B cell (primary cell): ENCODE data around the gene NPAT. TPM values are rescaled to one million over a fixed set of nuclear protein-coding genes. Genes with fewer than 3 reads are reported as not detected.

Experiments
- ATAC-seq: fragments of 200-7000 bp; cut with Tn5 transposase; one replicate; pipeline ENCODE4 v1.10.0; 2021; ENCODE audit warnings: low read depth, mild to moderate bottlenecking, moderate number of reproducible peaks, moderate library complexity
- CTCF ChIA-PET: fragments of 350-600 bp; sonication (Branson Sonifier 250); formaldehyde crosslinking; loops from one replicate; lab custom pipeline; 2021; ENCODE audit warnings: antibody characterized with exemption, inconsistent platforms; lab: Charles Lee
- POLR2A ChIA-PET: fragments of 350-600 bp; sonication (Branson Sonifier 250); formaldehyde crosslinking; loops from one replicate; lab custom pipeline; 2021; ENCODE audit warnings: antibody characterized with exemption; lab: Charles Lee
- DNase-seq: peaks from one replicate; pipeline ENCODE4 v3.0.0; 2013
- H2AFZ ChIP-seq: 2 replicates; pipeline ENCODE4 v1.6.1; 2012; ENCODE audit warnings: mild to moderate bottlenecking, low read depth, low read length; ENCODE audit not compliant: insufficient read depth, poor library complexity, severe bottlenecking
- H3K27ac ChIP-seq, 2 donors: 1 replicate in 1 of 2; 2 replicates in 1 of 2; pipeline ENCODE4 v1.5.1; 2012 to 2013; ENCODE audit warnings: low read length in 2 of 2, mild to moderate bottlenecking in 2 of 2, moderate library complexity in 1 of 2
- H3K27me3 ChIP-seq, 4 experiments: fragments of 200-600 bp in 1 of 4; sonication (generic) in 1 of 4; replicated peaks in 1 of 4; 1 replicate in 2 of 4; 2 replicates in 2 of 4; pipeline versions ENCODE4 v1.6.1 to v1.7.0; 2013 to 2016; ENCODE audit warnings: low read length in 3 of 4, mild to moderate bottlenecking in 2 of 4, mixed read lengths in 1 of 4, moderate library complexity in 1 of 4; ENCODE audit not compliant: insufficient read depth in 4 of 4, control insufficient read depth in 3 of 4; ENCODE audit errors: control extremely low read depth in 1 of 4
- H3K36me3 ChIP-seq, 2 experiments: replicated peaks in 1 of 2; 1 replicate in 1 of 2; 2 replicates in 1 of 2; pipeline versions ENCODE4 v1.6.1 to v1.7.1; 2013; ENCODE audit warnings: low read length in 1 of 2; ENCODE audit not compliant: insufficient read depth in 2 of 2, control insufficient read depth in 1 of 2; ENCODE audit errors: control extremely low read depth in 1 of 2, extremely low read depth in 1 of 2
- H3K4me1 ChIP-seq, 2 donors: fragments of 200-600 bp in 1 of 2; sonication (generic) in 1 of 2; 1 replicate in 1 of 2; 2 replicates in 1 of 2; pipeline versions ENCODE4 v1.5.1 to v1.6.1; 2013 to 2017; ENCODE audit warnings: low read length in 2 of 2; ENCODE audit not compliant: control insufficient read depth in 2 of 2, insufficient read depth in 2 of 2
- H3K4me2 ChIP-seq: replicated peaks from 2 replicates; pipeline ENCODE3; 2012; ENCODE audit warnings: mild to moderate bottlenecking, low read depth, low read length; ENCODE audit not compliant: poor library complexity, severe bottlenecking
- H3K4me3 ChIP-seq, 5 experiments: fragments of 200-600 bp in 1 of 5; sonication (generic) in 1 of 5; 1 replicate in 3 of 5; 2 replicates in 2 of 5; pipeline versions ENCODE4 v1.5.1 to v1.7.0; 2011 to 2016; ENCODE audit warnings: low read length in 4 of 5, mild to moderate bottlenecking in 4 of 5, low read depth in 2 of 5, control low read depth in 1 of 5, moderate library complexity in 1 of 5; ENCODE audit not compliant: insufficient read depth in 1 of 5; ENCODE audit errors: control extremely low read depth in 1 of 5, extremely low read depth in 1 of 5
- H3K79me2 ChIP-seq: fragments of 200-600 bp; sonication (generic); one replicate; pipeline ENCODE4 v1.6.0; 2016; ENCODE audit warnings: low read length; ENCODE audit not compliant: control insufficient read depth, insufficient read depth
- H3K9ac ChIP-seq: fragments of 200-600 bp; sonication (generic); 2 replicates; pipeline ENCODE4 v1.6.1; 2017; ENCODE audit warnings: mild to moderate bottlenecking, low read length, moderate library complexity
- H3K9me3 ChIP-seq, 3 donors: one replicate each; pipeline versions ENCODE4 v1.6.1 to v1.7.1; 2013; ENCODE audit warnings: low read length in 2 of 3; ENCODE audit not compliant: control insufficient read depth in 2 of 3, insufficient read depth in 1 of 3; ENCODE audit errors: control extremely low read depth in 1 of 3
- H4K20me1 ChIP-seq: 2 replicates; pipeline ENCODE4 v1.6.0; 2012; ENCODE audit warnings: mild to moderate bottlenecking, low read length; ENCODE audit not compliant: insufficient read depth, control insufficient read depth, poor library complexity, severe bottlenecking
- H3K27ac Mint-ChIP-seq: one replicate; pipeline ENCODE4 v1.8.0; 2021; ENCODE audit warnings: mixed read lengths
- H3K27me3 Mint-ChIP-seq: one replicate; pipeline ENCODE4 v1.8.0; 2021; ENCODE audit warnings: mixed read lengths
- H3K4me1 Mint-ChIP-seq: one replicate; pipeline ENCODE4 v1.8.0; 2021; ENCODE audit warnings: mixed read lengths
- H3K4me3 Mint-ChIP-seq: one replicate; pipeline ENCODE4 v1.8.0; 2021; ENCODE audit warnings: mixed read lengths
- H3K9me3 Mint-ChIP-seq: one replicate; pipeline ENCODE4 v1.8.0; 2022; ENCODE audit warnings: mixed read lengths; ENCODE audit not compliant: insufficient read depth
- EZH2 ChIP-seq: IDR thresholded peaks from 2 replicates; pipeline ENCODE4 v1.6.1; 2012; ENCODE audit warnings: borderline replicate concordance, low read depth, mild to moderate bottlenecking, moderate library complexity, low read length; ENCODE audit not compliant: insufficient read depth, poor library complexity, severe bottlenecking
- WGBS: methylation state at CpG from one replicate; pipeline ENCODE4 v1.1.5; 2013; ENCODE audit warnings: missing lambda C conversion rate; ENCODE audit not compliant: insufficient coverage; 5-methylcytosine and 5-hydroxymethylcytosine counted together
- intact Hi-C: fragments of 100-400 bp; cut with micrococcal nuclease; formaldehyde crosslinking; loops from one replicate; pipeline ENCODE4 v1.10.0; 2022
- polyA plus RNA-seq: library from polyadenylated mRNA; depleted of rRNA; stranded (reverse); fragments of >200 nt; gene quantifications from 2 replicates; pipeline ENCODE4 v1.2.3, GENCODE V29; 2012
- total RNA-seq, 2 donors: library from RNA; stranded (reverse); fragments of 120-200 nt in 1 of 2; gene quantifications; 1 replicate in 1 of 2; 2 replicates in 1 of 2; pipeline versions ENCODE4 v1.2.3 to v1.2.4, GENCODE V29; 2013 to 2022
- TF ChIP-seq, protein P1 (sequence below): fragments of 200-600 bp; IDR thresholded peaks from one replicate; pipeline ENCODE4 v1.8.0; 2022; ENCODE audit warnings: antibody characterized with exemption, mild to moderate bottlenecking

NPAT gene
- total and polyA plus RNA-seq, 2 donors (not counting 1 experiment from before 2014, with no cell fraction given): 8.8 to 51.7 TPM

DNA sequence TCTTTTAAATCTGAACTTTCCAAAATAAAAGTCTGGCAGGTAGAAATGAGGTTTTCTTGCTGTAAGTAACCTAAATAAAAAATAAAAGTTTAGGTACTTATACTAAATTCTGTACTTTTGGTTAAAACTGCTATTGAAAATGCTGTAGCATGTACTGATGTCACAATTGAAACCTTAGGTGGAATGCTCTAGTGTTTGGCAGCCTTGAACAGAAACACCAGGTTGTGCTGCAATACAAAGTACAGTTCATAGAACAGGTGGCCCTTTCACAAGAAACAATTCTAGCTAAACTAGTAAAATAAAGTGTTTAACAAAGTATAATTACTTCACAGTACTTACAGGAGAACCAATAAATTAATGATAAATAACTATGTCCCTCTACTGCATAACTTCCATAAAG is 25.1 kb downstream of the NPAT start:
- H3K4me1 Mint-ChIP-seq: peaks cover 40% of the 10 kb centered on the region
- Histone ChIP-seq H3K4me2 (no peak overlapping the region), H4K20me1 (peaks cover 28% of the 10 kb centered on the region), H3K27ac (no peak overlapping the region), H2AFZ (no peak overlapping the region), H3K9me3 (peaks cover 0 to 3% (median 0%) of the 10 kb centered on the region in 3 donors), H3K9ac (no peak overlapping the region), H3K27me3 (no peaks in the 10 kb centered on the region), H3K4me3 (no peak overlapping the region), H3K4me1 (peaks cover 14 to 19% of the 10 kb centered on the region in 2 donors), H3K36me3 (peaks cover 13 to 62% of the 10 kb centered on the region in 2 experiments), H3K79me2 (peaks cover 64% of the 10 kb centered on the region)
- DNase-seq (no peak), ATAC-seq (no peak)
- no peaks in the 10 kb centered on the region for H3K9me3 Mint-ChIP-seq
- CTCF ChIA-PET: no interaction called here
- TF ChIP-seq EZH2: no peak
- TF ChIP-seq, protein P1, sequence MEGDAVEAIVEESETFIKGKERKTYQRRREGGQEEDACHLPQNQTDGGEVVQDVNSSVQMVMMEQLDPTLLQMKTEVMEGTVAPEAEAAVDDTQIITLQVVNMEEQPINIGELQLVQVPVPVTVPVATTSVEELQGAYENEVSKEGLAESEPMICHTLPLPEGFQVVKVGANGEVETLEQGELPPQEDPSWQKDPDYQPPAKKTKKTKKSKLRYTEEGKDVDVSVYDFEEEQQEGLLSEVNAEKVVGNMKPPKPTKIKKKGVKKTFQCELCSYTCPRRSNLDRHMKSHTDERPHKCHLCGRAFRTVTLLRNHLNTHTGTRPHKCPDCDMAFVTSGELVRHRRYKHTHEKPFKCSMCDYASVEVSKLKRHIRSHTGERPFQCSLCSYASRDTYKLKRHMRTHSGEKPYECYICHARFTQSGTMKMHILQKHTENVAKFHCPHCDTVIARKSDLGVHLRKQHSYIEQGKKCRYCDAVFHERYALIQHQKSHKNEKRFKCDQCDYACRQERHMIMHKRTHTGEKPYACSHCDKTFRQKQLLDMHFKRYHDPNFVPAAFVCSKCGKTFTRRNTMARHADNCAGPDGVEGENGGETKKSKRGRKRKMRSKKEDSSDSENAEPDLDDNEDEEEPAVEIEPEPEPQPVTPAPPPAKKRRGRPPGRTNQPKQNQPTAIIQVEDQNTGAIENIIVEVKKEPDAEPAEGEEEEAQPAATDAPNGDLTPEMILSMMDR: no peak
- intact Hi-C loops: no loop called here
- no peak overlapping the region for H3K27ac Mint-ChIP-seq
- no peak overlapping the region for H3K4me3 Mint-ChIP-seq
- no peaks in the 10 kb centered on the region for H3K27me3 Mint-ChIP-seq
- POLR2A ChIA-PET: no interaction called here

DNA sequence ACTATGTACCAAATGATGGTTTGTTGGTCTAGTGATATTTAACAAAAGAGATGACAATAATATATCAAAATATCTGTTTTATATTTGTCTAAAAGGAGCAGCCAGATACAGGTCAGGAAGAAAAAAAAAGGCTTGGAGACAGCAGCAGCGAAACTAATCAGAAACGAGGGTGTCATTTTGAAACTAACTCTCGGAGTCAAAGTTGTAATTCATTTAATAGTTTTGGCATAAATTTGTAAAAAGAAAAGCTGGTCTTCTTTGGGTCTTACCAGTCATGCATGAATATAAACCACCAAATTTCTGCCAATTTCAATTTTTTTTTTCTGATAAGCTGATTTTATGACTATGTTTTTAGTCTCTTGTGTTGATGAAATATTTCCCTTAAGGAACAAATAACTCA is 25.5 kb downstream of the NPAT start:
- no peak overlapping the region for H3K4me3 ChIP-seq
- peaks cover 59% of the 10 kb centered on the region for H3K79me2 ChIP-seq
- H3K27me3 ChIP-seq: no peaks in the 10 kb centered on the region
- CTCF ChIA-PET: interaction anchor here (0.6 kb wide), 1 partner anchor 187 kb away, joined by 3 read pairs; no protein-coding TSS in a partner anchor
- no peak for TF ChIP-seq EZH2
- TF ChIP-seq, protein P1: no peak
- H3K27ac ChIP-seq: no peak overlapping the region
- Mint-ChIP-seq H3K4me3 (no peak overlapping the region), H3K27me3 (no peaks in the 10 kb centered on the region), H3K9me3 (no peaks in the 10 kb centered on the region), H3K27ac (no peak overlapping the region), H3K4me1 (peaks cover 40% of the 10 kb centered on the region)
- H3K4me1 ChIP-seq: peaks cover 14 to 19% of the 10 kb centered on the region in 2 donors
- no CpG with 5 or more reads among the region's 3 CpGs for WGBS
- H3K36me3 ChIP-seq: peaks cover 13 to 65% of the 10 kb centered on the region in 2 experiments
- peaks cover 28% of the 10 kb centered on the region for H4K20me1 ChIP-seq
- intact Hi-C loops: no loop called here
- DNase-seq: no peak
- ATAC-seq: no peak
- H3K9me3 ChIP-seq: peaks cover 0 to 3% (median 0%) of the 10 kb centered on the region in 3 donors
- H2AFZ ChIP-seq: no peak overlapping the region
- H3K9ac ChIP-seq: no peak overlapping the region
- POLR2A ChIA-PET: no interaction called here
- no peak overlapping the region for H3K4me2 ChIP-seq
